Measurements from ENCODE around the gene TUBA1B. TPM values are rescaled to one million over a fixed set of nuclear protein-coding genes. Genes with fewer than 3 reads are reported as not detected.
"Not testable (repeated sequence)": the region's sequence is repeated elsewhere in the genome, so short reads cannot be mapped to it uniquely, and the experiment has no call there.

The TUBA1B gene
- total and polyA plus RNA-seq, 2 of the 8 experiments (the other 6 are each of a cell fraction or from before 2014, with no cell fraction given) = 2,092 to 6,837 TPM

DNA sequence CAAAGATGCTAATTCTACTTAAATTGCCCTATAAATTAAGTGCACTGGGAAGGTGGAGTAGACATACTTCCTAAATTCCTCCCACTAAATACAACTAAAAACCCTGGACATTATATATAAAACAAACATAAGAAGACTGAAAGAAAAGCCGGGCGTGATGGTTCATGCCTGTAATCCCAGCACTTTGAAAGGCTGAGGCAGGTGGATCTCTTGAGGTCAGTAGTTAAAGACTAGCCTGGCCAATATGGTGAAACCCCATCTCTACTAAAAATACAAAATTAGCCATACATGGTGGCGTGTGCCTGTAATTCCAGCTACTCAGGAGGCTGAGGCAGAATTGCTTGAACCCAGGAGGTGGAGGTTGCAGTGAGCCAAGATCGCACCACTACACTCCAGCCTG lies 30.7 kb upstream of the TUBA1B start:
- H2AFZ ChIP-seq (ENCODE audit: low read length); H3K18ac ChIP-seq (ENCODE audit: extremely low read depth, low read length); H3K4me1 ChIP-seq (replicated peaks in 1 of 4; ENCODE audit: control insufficient read depth in 3 of 4, insufficient read depth in 4 of 4, low read length in 3 of 4); H2BK120ac ChIP-seq (replicated peaks; ENCODE audit: low read depth, low read length); H3K36me3 ChIP-seq (ENCODE audit: control insufficient read depth in 2 of 4, insufficient read depth in 4 of 4, low read length in 3 of 4); H4K91ac ChIP-seq (replicated peaks; ENCODE audit: insufficient read length, low read length); H3K79me1 ChIP-seq (ENCODE audit: low read depth, low read length); DNase-seq (ENCODE audit: low read depth in 1 of 2, low spot score in 2 of 2); H3K27ac ChIP-seq (ENCODE audit: low read depth, low read length); H3K14ac ChIP-seq (ENCODE audit: insufficient read length); H3K56ac ChIP-seq (replicated peaks; ENCODE audit: insufficient read length, low read depth, low read length); H4K8ac ChIP-seq (ENCODE audit: extremely low read depth, insufficient read depth, low read length); H3K4me3 ChIP-seq (ENCODE audit: extremely low read depth in 1 of 4, insufficient read depth in 2 of 4, low read depth in 3 of 4, low read length in 4 of 4); H2BK12ac ChIP-seq (ENCODE audit: low read depth, low read length); H2BK15ac ChIP-seq (ENCODE audit: low read length); H3K23ac ChIP-seq (ENCODE audit: insufficient read length); H3K9me3 ChIP-seq (ENCODE audit: insufficient read depth in 2 of 2, low read depth in 1 of 2, low read length in 1 of 2); FAIRE-seq; H4K20me1 ChIP-seq (replicated peaks in 1 of 2; ENCODE audit: control insufficient read depth in 1 of 2, insufficient read depth in 2 of 2, low read length in 2 of 2); H3K27me3 ChIP-seq (replicated peaks in 1 of 4; ENCODE audit: control insufficient read depth in 3 of 4, extremely low read depth in 1 of 4, insufficient read depth in 3 of 4, low read length in 3 of 4); H3K79me2 ChIP-seq (ENCODE audit: control insufficient read depth in 1 of 2, insufficient read depth in 2 of 2, low read length in 2 of 2); H3K23me2 ChIP-seq (ENCODE audit: low read depth, low read length); H3K4me2 ChIP-seq (ENCODE audit: insufficient read depth in 1 of 2, low read depth in 2 of 2, low read length in 2 of 2); H2BK20ac ChIP-seq (ENCODE audit: low read length); H4K5ac ChIP-seq (ENCODE audit: insufficient read length, low read depth, low read length); H3K9ac ChIP-seq (replicated peaks in 1 of 4; ENCODE audit: extremely low read depth in 1 of 4, low read depth in 3 of 4, low read length in 3 of 4); H2AK5ac ChIP-seq (ENCODE audit: low read depth, low read length); H3K4ac ChIP-seq (replicated peaks; ENCODE audit: insufficient read length, low read depth, low read length); H2BK5ac ChIP-seq (ENCODE audit: low read depth, low read length): not testable (repeated sequence)
- WGBS, 2 experiments (ENCODE audit: extremely low coverage in 1 of 2, insufficient coverage in 1 of 2, insufficient read length in 1 of 2, insufficient replicate concordance in 2 of 2, low coverage in 1 of 2, low lambda C conversion rate in 2 of 2, missing lambda C conversion rate in 1 of 2) = 91% methylated on average over 4 of the region's 4 CpGs; no CpG with 5 or more reads in 1 of the 2 experiments
- POLR2A ChIA-PET (ENCODE audit: partially characterized antibody) = interaction anchor here (6.3 kb wide), 1 partner anchor 31 kb away, joined by 36 read pairs; the partner anchor contains the start of gene TUBA1B
- CTCF ChIA-PET (ENCODE audit: partially characterized antibody) = interaction anchor here (0.6 kb wide), 2 partner anchors 10 to 443 kb away, joined by 3 read pairs; partner anchors contain the start of gene FAM186B
